ENCODE data around the gene LTBP1.
"Not testable (repeated sequence)": the region's sequence is repeated elsewhere in the genome, so short reads cannot be mapped to it uniquely, and the experiment has no call there.

The LTBP1 gene

DNA sequence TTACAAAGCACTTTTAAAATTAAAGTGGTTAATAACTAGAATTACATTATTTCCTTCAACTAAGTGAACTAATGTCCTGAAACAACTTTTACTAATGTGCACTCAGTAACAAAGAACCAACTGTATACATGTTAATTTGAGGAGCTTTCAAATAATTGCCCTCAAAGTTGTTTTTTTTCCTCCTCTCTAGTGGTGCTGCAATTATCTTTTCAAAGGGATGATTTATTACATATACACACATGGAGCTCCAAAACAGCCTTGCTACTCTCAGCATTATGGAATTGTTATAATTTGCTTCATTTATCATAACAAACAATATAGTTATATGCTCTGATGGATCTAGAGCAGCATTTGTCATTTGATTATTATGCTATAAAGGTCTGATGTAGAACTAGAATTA is 283.4 kb downstream of the LTBP1 start:
- DNase-seq = no peak

DNA sequence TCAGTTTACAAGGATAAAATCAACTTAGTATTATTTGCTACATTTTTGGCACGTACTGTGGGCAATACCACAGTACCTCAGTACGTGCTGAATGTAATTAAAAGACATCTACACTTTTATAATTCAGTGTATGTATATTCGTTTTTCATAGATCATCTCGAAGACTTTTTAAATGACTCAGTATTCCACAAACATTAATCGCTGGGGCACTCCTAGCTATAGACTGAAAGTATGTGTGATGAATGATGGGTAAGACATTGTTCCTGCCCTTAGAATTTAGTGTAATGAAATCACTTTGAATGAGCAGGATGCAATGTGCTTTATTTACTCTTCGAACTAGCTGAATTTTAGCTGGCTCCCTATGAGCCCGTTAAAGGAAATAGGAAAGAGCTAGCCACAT is 284.1 kb downstream of the LTBP1 start:
- DNase-seq = peak; percentile 61

DNA sequence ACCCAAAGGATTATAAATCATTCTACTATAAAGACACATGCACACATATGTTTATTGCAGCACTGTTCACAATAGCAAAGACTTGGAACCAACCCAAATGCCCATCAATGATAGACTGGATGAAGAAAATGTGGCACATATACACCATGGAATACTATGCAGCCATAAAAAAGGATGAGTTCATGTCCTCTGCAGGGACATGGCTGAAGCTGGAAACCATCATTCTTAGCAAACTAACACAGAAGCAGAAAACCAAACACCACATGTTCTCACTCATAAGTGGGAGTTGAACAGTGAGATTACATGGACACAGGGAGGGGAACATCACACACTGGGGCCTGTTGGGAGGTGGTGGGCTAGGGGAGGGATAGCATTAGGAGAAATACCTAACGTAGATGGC is 288.8 kb downstream of the LTBP1 start:
- not testable (repeated sequence) for DNase-seq

DNA sequence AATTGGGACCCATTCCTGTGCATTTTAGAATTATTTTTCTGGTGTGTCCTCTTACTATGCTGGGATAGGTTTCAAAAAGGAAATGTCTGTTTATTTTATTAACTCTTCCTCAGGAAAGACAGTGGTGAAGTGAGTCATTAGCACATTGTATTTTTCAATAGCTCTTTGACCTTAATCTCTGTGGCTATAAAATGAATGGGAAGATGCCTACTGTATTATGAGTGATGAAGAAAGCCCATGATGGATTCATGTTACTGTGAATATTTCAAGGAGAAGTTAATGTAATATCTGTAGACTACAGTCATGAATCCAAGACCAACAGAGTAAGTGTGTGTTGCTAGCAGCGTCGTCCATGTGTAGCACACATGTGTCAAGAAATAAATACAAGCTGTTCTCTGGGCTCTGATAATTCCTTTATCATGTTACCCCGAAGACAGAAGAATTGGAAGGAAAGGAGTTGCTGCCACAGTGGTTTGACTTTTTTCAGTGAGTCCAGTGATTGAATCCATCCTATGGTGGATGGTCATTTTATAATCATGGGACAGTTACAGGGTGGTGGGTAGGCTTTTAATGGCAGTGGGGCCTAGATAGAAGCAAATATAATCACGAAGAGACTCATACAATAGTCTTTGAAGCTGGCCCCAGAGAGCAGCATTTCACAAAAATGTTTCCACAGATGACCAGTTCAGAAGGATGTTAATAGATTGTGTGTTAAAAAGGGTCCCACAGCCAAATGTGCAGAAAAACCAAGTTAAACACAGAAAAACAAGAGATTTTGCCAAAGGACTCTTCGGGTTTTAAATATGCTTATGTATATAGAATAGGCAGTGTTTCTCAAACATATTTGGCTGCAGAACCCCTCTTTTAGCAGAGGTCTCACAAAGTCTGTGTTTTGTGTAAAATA is 290.0 kb downstream of the LTBP1 start:
- peak; percentile 52 for DNase-seq

- DNase-seq = no peak
Observed at GRCh38 chr2:33238111-33238510, 291.4 kb downstream of the LTBP1 start.

DNA sequence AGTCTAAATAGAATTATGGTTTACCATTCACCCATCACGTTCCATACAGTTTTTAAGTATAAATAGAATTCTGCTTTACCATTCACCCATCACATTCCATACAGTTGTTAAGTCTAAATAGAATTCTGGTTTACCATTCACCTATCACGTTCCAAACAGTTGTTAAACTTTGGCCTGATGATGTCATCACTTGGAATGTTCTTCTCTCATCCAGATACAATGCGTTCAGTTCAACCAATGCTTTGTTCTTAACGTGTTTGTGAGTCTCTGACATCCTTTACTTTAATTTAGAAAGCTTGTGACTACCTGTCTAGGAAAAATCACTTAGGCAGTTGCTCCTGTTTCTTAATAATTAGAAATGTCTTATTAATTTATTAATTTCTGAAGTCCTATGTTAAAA is 293.4 kb downstream of the LTBP1 start:
- DNase-seq = no peak

DNA sequence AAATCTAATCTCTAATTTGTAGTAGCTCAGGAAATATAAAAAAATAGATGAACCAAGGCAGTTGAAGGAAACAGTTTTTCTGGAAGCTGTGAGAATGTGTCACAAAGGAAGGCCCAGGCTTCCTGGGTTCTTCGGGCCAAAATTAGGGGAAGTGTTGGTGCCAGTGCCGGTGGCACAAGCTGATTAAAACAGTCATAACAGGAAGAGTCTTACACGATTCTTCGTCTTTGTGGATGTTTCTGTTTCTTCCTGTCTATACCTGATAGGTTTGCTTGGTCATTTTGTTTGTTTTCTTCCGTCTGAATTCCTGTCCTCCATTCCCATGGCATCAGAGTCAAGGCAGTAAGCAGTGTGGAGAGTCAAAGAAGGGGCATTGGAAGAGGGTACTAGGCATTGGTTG is 294.3 kb downstream of the LTBP1 start:
- DNase-seq = no peak

GRCh38 chr2:33241581-33241980 is 294.8 kb downstream of the LTBP1 start:
- DNase-seq = peak; percentile 32

GRCh38 chr2:33242845-33243244 is 296.1 kb downstream of the LTBP1 start:
- DNase-seq = peak; percentile 66

- no peak for DNase-seq
Observed at GRCh38 chr2:33246432-33246831, 299.7 kb downstream of the LTBP1 start.

GRCh38 chr2:33247365-33247764 is 300.6 kb downstream of the LTBP1 start:
- DNase-seq = no peak

- no peak for DNase-seq
Observed at GRCh38 chr2:33250417-33251029, 303.8 kb downstream of the LTBP1 start.

- DNase-seq = no peak
Observed at GRCh38 chr2:33256162-33256755, 309.5 kb downstream of the LTBP1 start.

GRCh38 chr2:33258387-33258786 is 311.6 kb downstream of the LTBP1 start:
- DNase-seq = no peak

- DNase-seq = no peak
Observed at GRCh38 chr2:33262097-33262496, 315.3 kb downstream of the LTBP1 start.

DNA sequence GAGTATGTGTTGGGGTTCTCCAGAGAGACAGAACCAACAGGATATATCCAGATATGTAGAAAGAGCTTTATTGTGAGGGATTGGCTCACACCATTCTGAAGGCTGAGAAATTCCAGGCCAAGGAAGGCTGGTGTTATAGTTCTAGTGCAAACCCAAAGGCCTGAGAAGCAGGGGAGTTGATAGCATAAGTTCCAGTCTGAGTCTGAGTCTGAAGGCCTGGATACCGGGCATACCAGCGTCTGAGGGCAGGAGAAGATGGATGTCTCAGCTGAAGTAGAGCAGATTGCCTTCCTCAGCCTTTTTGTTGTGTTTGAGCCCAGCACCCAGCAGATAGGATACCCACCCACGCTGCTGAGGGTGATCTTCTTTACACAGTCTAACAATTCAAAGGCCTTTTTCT is 318.0 kb downstream of the LTBP1 start:
- no peak for DNase-seq

- DNase-seq = no peak
Observed at GRCh38 chr2:33265584-33266338, 319.0 kb downstream of the LTBP1 start.

DNA sequence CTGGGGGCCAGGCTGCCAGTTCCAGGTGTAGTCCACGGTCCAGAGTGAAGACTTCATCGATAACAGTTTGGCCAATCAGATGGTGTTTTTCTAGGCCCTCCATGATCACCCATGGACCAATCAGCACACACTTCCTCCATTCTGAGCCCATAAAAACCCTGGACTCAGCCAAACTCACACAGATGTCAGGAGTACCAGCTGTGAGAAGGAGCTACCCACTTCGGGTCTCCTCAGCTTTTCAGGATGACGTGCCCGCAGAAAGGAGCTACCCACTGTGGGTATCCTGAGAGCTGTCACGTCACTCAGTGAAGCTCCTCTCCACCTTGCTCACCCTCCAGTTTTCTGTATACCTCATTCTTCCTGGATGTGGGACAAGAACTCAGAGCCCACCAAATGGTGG is 319.7 kb downstream of the LTBP1 start:
- DNase-seq = no peak

GRCh38 chr2:33267043-33267442 is 320.3 kb downstream of the LTBP1 start:
- no peak for DNase-seq

DNA sequence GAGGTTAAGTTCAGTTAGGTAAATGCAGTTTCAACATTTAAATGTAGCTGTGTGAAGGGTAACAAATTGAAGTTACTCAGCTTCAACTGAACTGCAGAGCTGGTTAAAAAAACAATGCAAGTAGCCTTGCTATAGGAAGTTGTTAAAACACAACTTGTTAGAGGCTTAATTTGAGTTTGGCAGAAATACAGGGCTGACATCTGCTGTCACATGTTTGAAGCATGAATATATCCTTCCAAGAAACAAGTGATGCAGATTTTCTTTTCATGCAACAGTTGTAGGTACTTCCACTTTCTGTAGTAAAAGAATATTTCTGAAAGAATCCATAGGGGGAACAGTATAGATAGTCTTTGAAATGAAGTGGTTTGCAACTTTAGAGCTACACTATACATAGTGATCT is 321.0 kb downstream of the LTBP1 start:
- DNase-seq = peak; percentile 70

GRCh38 chr2:33268246-33268831 is 321.6 kb downstream of the LTBP1 start:
- DNase-seq = peak; percentile 50

DNA sequence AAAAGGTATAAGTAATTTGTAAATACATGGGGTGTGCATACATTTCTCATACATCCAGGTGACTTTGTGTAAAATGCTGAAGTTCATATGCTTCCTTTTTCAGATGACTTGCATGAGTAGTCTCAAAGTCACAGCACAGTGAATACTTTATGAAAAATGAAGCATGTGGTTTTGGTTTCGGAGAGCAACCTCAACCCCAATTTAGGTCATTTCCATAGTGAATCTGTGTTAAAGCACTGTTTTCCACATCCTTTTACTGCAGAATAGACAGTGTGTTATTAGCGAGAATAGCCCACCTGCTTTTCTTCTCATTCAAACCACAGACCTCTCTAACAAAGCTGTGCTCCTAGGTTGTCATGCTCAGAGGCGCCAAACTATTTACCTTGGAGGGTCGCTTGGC is 325.2 kb downstream of the LTBP1 start:
- DNase-seq = peak; percentile 46

GRCh38 chr2:33273479-33273878 is 326.7 kb downstream of the LTBP1 start:
- DNase-seq = no peak

Data from fibroblast of skin of scalp (primary cell).